Measurements from ENCODE around the gene PPCDC.

DNA sequence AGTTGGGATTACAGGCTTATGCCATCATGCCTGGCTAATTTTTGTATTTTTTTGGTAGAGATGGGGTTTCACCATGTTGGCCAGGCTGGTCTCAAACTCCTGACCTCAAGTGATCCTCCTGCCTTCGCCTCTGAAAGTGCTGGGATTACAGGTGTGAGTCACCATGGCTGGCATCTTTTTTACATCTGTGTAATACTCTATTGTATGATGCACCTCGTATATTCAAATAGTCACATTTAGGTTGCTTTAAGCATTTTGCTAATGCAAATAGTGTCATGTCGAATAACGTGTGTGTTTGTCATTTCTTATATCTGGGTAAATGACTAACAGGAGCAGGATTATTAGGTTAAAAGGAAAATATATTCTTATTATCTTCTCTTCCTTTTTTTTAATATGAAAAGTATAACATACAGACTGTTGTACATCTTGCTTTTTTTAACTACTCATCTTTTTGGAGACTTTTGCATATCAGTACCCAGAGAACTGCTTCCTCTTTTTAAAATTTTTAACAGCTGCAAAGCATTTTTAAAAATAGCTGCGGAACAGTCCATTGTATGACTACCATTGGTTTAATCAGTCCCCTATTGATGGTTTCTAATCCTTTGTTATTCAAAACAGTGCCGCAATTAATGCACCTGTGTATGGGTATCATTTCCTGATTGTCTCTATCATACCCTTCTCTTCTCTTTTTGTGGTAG lies 14.6 kb upstream of the PPCDC start:
- no peak for TF ChIP-seq POLR2AphosphoS5 (IDR thresholded peaks at IDR 0.05; ENCODE audit: low read length)
- TF ChIP-seq SMAD5 (IDR thresholded peaks at IDR 0.05; ENCODE audit: low read depth) = no peak
- TF ChIP-seq EP300 (IDR thresholded peaks at IDR 0.05; ENCODE audit: borderline replicate concordance in 1 of 2, control insufficient read depth in 1 of 2, low read depth in 2 of 2, low read length in 2 of 2) = peak; percentile 50 to 75; a peak in 3 of 4 replicates
- TF ChIP-seq, protein P1, sequence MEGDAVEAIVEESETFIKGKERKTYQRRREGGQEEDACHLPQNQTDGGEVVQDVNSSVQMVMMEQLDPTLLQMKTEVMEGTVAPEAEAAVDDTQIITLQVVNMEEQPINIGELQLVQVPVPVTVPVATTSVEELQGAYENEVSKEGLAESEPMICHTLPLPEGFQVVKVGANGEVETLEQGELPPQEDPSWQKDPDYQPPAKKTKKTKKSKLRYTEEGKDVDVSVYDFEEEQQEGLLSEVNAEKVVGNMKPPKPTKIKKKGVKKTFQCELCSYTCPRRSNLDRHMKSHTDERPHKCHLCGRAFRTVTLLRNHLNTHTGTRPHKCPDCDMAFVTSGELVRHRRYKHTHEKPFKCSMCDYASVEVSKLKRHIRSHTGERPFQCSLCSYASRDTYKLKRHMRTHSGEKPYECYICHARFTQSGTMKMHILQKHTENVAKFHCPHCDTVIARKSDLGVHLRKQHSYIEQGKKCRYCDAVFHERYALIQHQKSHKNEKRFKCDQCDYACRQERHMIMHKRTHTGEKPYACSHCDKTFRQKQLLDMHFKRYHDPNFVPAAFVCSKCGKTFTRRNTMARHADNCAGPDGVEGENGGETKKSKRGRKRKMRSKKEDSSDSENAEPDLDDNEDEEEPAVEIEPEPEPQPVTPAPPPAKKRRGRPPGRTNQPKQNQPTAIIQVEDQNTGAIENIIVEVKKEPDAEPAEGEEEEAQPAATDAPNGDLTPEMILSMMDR (IDR thresholded peaks at IDR 0.05 in 2 of 3, conservative IDR thresholded peaks at IDR 0.05 in 1 of 3; ENCODE audit: control insufficient read depth in 2 of 3, extremely low read depth in 1 of 3, insufficient read depth in 1 of 3, low read depth in 3 of 3, low read length in 3 of 3) = no peak
- no peak for TF ChIP-seq EZH2 (IDR thresholded peaks at IDR 0.05; ENCODE audit: borderline replicate concordance, control insufficient read depth, low read depth, low read length)
- TF ChIP-seq SIN3A (IDR thresholded peaks at IDR 0.05; ENCODE audit: low read depth, low read length) = no peak

All from GM12878 (cell line).